HCT116 (cell line): Measurements from ENCODE around the gene TPPP3. TPM values are rescaled to one million over a fixed set of nuclear protein-coding genes. Genes with fewer than 3 reads are reported as not detected.

Experiments
- ATAC-seq: fragments of 200-7000 bp; cut with Tn5 transposase; 2 replicates; pipeline ENCODE4 v1.9.1; 2020; ENCODE audit warnings: mild to moderate bottlenecking, moderate library complexity
- BruUV-seq: library from RNA; stranded (reverse); fragments of 400-500 nt; replicated peaks from 2 replicates; lab custom pipeline; 2021; lab: Mats Ljungman, UMichigan
- CTCF ChIA-PET: fragments of 300-600 bp; sonication (Branson Sonifier 250); formaldehyde crosslinking; loops from one replicate; lab custom pipeline; 2021; ENCODE audit warnings: antibody characterized with exemption; lab: Charles Lee
- POLR2A ChIA-PET: fragments of 300-600, 350-600 bp; sonication (Branson Sonifier 250); formaldehyde crosslinking; loops from one replicate; lab custom pipeline; 2021; ENCODE audit warnings: antibody characterized with exemption; lab: Charles Lee
- RAD21 ChIA-PET, 2 experiments: fragments of 300-600 bp; sonication (Branson Sonifier 250); formaldehyde crosslinking; loops; one replicate each; lab custom pipeline; 2023; ENCODE audit warnings: low total read pairs in 2 of 2; ENCODE audit not compliant: uncharacterized antibody in 2 of 2, unreplicated experiment in 2 of 2, low non-redundant PET in 1 of 2; lab: Charles Lee
- DNase-seq: peaks from one replicate; pipeline ENCODE4 v3.0.0-alpha.2; 2010; ENCODE audit warnings: low read depth, low spot score
- H2AFZ ChIP-seq: fragments of 200-600 bp; shearing (Covaris generic), sonication (generic); 2 replicates; pipeline ENCODE4 v1.6.1; 2017; ENCODE audit warnings: low read depth, mixed run types, mixed read lengths, antibody characterized with exemption, low read length; ENCODE audit not compliant: poor library complexity, severe bottlenecking
- H3K27ac ChIP-seq: 2 replicates; pipeline ENCODE4 v1.5.1; 2012; ENCODE audit warnings: low read depth, low read length
- H3K27me3 ChIP-seq: fragments of 200-600 bp; sonication (generic); 2 replicates; pipeline ENCODE4 v1.6.1; 2016; ENCODE audit warnings: mixed run types, low read length, mixed read lengths; ENCODE audit not compliant: insufficient read depth
- H3K36me3 ChIP-seq, 2 experiments: fragments of 200-500 bp in 1 of 2; fragments of 200-600 bp in 1 of 2; sonication (Bioruptor generic) in 1 of 2; sonication (generic) in 1 of 2; 2 replicates each; pipeline versions ENCODE4 v1.5.1 to v1.6.1; 2014 to 2016; ENCODE audit warnings: low read length in 2 of 2, inconsistent platforms in 1 of 2, mixed read lengths in 1 of 2, mixed run types in 1 of 2; ENCODE audit not compliant: insufficient read depth in 2 of 2, control insufficient read depth in 1 of 2
- H3K4me1 ChIP-seq, 2 experiments: fragments of 200-600 bp in 1 of 2; sonication (generic) in 1 of 2; 2 replicates each; pipeline versions ENCODE4 v1.5.1 to v1.6.1; 2012 to 2017; ENCODE audit warnings: low read length in 2 of 2, inconsistent platforms in 1 of 2, mild to moderate bottlenecking in 1 of 2, mixed read lengths in 1 of 2, mixed run types in 1 of 2, moderate library complexity in 1 of 2; ENCODE audit not compliant: insufficient read depth in 2 of 2, control insufficient read depth in 1 of 2
- H3K4me2 ChIP-seq: fragments of 200-600 bp; sonication (generic); 2 replicates; pipeline ENCODE4 v1.6.1; 2017; ENCODE audit warnings: mixed run types, low read length, mixed read lengths
- H3K4me3 ChIP-seq, 2 experiments: fragments of 200-600 bp in 1 of 2; sonication (generic) in 1 of 2; replicated peaks in 1 of 2; 2 replicates each; pipeline ENCODE4 v1.5.1; 2011 to 2016; ENCODE audit warnings: low read length in 2 of 2, control low read depth in 1 of 2, low read depth in 1 of 2, mild to moderate bottlenecking in 1 of 2, mixed read lengths in 1 of 2, mixed run types in 1 of 2
- H3K79me2 ChIP-seq: fragments of 200-600 bp; sonication (generic); 2 replicates; pipeline ENCODE4 v1.6.1; 2017; ENCODE audit warnings: mild to moderate bottlenecking, mixed run types, low read length, moderate library complexity, mixed read lengths; ENCODE audit not compliant: insufficient read depth
- H3K9ac ChIP-seq: fragments of 200-600 bp; sonication (generic); 2 replicates; pipeline ENCODE4 v1.6.1; 2016; ENCODE audit warnings: low read length, mixed read lengths
- H3K9me2 ChIP-seq: fragments of 200-600 bp; sonication (generic), shearing (Covaris generic); 2 replicates; pipeline ENCODE4 v1.6.1; 2017; ENCODE audit warnings: mixed run types, mild to moderate bottlenecking, moderate library complexity; ENCODE audit not compliant: insufficient read depth
- H3K9me3 ChIP-seq, 2 experiments: fragments of 200-500 bp in 1 of 2; fragments of 200-600 bp in 1 of 2; sonication (Bioruptor generic) in 1 of 2; sonication (generic) in 1 of 2; 2 replicates each; pipeline ENCODE4 v1.6.1; 2014 to 2017; ENCODE audit warnings: low read length in 2 of 2, mixed read lengths in 2 of 2, inconsistent platforms in 1 of 2, low read depth in 1 of 2, mild to moderate bottlenecking in 1 of 2, mixed run types in 1 of 2, moderate library complexity in 1 of 2; ENCODE audit not compliant: control insufficient read depth in 1 of 2, insufficient read depth in 1 of 2
- H4K20me1 ChIP-seq: fragments of 200-600 bp; sonication (generic), shearing (Covaris generic); 2 replicates; pipeline ENCODE4 v1.6.1; 2017; ENCODE audit warnings: mixed run types, mild to moderate bottlenecking, moderate library complexity; ENCODE audit not compliant: insufficient read depth
- CEBPB ChIP-seq: IDR thresholded peaks from 2 replicates; pipeline ENCODE4 v1.6.1; 2012; ENCODE audit warnings: low read depth
- CTCF ChIP-seq, 3 experiments: fragments of 200-600 bp in 1 of 3; sonication (generic) in 1 of 3; IDR thresholded peaks in 2 of 3; conservative IDR thresholded peaks in 1 of 3; 2 replicates each; pipeline ENCODE4 v1.5.1; 2012 to 2017; ENCODE audit warnings: low read depth in 2 of 3, low read length in 2 of 3, antibody characterized with exemption in 1 of 3, borderline replicate concordance in 1 of 3, control low read depth in 1 of 3, mild to moderate bottlenecking in 1 of 3, mixed read lengths in 1 of 3, mixed run types in 1 of 3, moderate library complexity in 1 of 3; ENCODE audit not compliant: insufficient read depth in 1 of 3
- EGR1 ChIP-seq: IDR thresholded peaks from 2 replicates; pipeline ENCODE4 v1.6.1; 2012; ENCODE audit warnings: low read depth
- EZH2phosphoT487 ChIP-seq: fragments of 200-600 bp; IDR thresholded peaks from 2 replicates; pipeline ENCODE4 v1.6.1; 2018; ENCODE audit warnings: antibody characterized with exemption, borderline replicate concordance
- REST ChIP-seq: IDR thresholded peaks from 2 replicates; pipeline ENCODE4 v1.6.1; 2012; ENCODE audit warnings: low read depth
- SRF ChIP-seq: IDR thresholded peaks from 2 replicates; pipeline ENCODE4 v1.6.1; 2012; ENCODE audit warnings: low read depth
- TCF7L2 ChIP-seq: IDR thresholded peaks from 2 replicates; pipeline ENCODE4 v1.7.0; 2011; ENCODE audit warnings: borderline replicate concordance, inconsistent platforms; ENCODE audit not compliant: insufficient read depth, insufficient read length; ENCODE audit errors: extremely low read depth
- intact Hi-C: fragments of 100-400 bp; cut with micrococcal nuclease; formaldehyde crosslinking; loops from 2 replicates; pipeline ENCODE4 v1.10.0; 2022
- total RNA-seq: library from RNA; stranded (reverse); gene quantifications from one replicate; pipeline ENCODE4 v1.2.1, GENCODE V29; 2021; ENCODE audit not compliant: unreplicated experiment

Gene TPPP3
- total RNA-seq, 1 experiment from 2014 or later, result 1.2 TPM

DNA sequence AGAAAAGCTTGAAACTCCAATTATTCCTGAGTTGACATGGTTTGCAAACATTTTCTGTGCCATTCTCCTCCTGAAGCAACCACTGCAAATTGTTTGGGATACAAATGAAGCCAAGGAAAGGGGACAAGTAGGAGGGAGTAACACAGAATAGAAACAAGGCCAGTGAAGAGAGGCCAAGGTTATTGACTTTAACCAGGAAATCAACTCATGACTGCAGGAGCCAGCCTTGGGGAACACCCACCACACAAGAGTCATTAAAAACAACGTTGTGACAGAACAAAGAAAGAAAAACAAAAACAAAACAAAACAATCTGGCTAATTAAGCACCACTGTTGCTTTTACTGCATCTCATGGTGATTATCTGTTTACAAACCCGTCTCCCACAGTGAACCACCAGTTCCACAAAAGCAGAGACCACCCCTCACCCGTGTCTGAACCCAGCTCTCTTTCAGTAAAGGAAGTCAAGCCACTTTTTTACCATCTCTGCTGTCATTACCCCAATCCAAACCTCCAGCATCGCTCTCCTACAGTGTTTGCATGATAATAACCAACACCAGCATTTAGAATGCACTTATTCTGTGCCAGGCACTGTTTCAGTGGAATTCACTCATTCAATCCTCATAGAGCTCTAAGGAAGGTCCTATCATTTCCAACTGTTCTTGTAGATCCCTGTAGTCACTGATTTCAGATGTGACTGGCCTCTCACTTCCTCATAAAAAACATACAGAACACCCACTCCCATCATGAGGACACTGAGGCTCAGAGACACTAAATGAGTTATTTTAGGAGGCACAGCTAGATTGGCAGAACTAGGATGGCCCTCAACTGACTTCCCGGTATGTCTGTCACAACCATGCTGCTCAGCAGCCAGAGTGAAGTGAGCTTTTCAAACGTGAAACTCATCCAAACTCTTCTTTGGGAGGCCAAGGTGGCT is 20.9 kb upstream of the TPPP3 start:
- no peak overlapping the region for H2AFZ ChIP-seq
- DNase-seq, result no peak
- TF ChIP-seq REST (no peak), TCF7L2 (no peak), CEBPB (no peak), EZH2phosphoT487 (no peak), CTCF (IDR thresholded peaks at IDR 0.05 in 2 of 3, conservative IDR thresholded peaks at IDR 0.05 in 1 of 3; ENCODE audit: borderline replicate concordance in 1 of 3, insufficient read depth in 1 of 3, low read depth in 2 of 3, low read length in 2 of 3) (no peak), EGR1 (no peak), SRF (no peak)
- TF ChIP-seq, all 23 proteins: peak for 0
- Histone ChIP-seq H3K27me3 (no peaks in the 10 kb centered on the region), H3K4me1 (peaks cover 10 to 19% of the 10 kb centered on the region in 2 experiments; a peak in 3 of 4 replicates), H3K27ac (no peak overlapping the region), H3K9me2 (no peaks in the 10 kb centered on the region), H3K4me2 (no peak overlapping the region), H3K36me3 (no peaks in the 10 kb centered on the region), H3K79me2 (no peaks in the 10 kb centered on the region), H3K4me3 (no peak overlapping the region), H3K9ac (no peak overlapping the region), H4K20me1 (no peaks in the 10 kb centered on the region), H3K9me3 (no peaks in the 10 kb centered on the region)
- BruUV-seq, result TSS peak; percentile 43
- ChIA-PET POLR2A (no interaction called here), RAD21 (no interaction called here), CTCF (interaction anchor here (2.9 kb wide), 1 partner anchor 14 kb away, joined by 8 read pairs; no protein-coding TSS in a partner anchor)
- no peak for ATAC-seq
- intact Hi-C loops, result no loop called here
